Activated naive CD8-positive, alpha-beta T cell (primary cell): ENCODE measurements around the gene NUDT6.
A peak's percentile ranks its signal among the peaks of the same experiment; 100 is the strongest.

Source experiments
- H3K27ac Mint-ChIP-seq: one replicate; pipeline ENCODE4 v1.8.0; 2021; ENCODE audit warnings: mixed read lengths
- H3K27me3 Mint-ChIP-seq: one replicate; pipeline ENCODE4 v1.8.0; 2021; ENCODE audit warnings: mixed read lengths
- H3K36me3 Mint-ChIP-seq: one replicate; pipeline ENCODE4 v1.8.0; 2021; ENCODE audit warnings: mixed read lengths
- H3K4me1 Mint-ChIP-seq: one replicate; pipeline ENCODE4 v1.8.0; 2021; ENCODE audit warnings: low read depth, mixed read lengths
- H3K4me3 Mint-ChIP-seq: one replicate; pipeline ENCODE4 v1.8.0; 2021; ENCODE audit warnings: mild to moderate bottlenecking, mixed read lengths
- H3K9me3 Mint-ChIP-seq: one replicate; pipeline ENCODE4 v1.8.0; 2021; ENCODE audit warnings: low read depth, mixed read lengths

Gene NUDT6

DNA sequence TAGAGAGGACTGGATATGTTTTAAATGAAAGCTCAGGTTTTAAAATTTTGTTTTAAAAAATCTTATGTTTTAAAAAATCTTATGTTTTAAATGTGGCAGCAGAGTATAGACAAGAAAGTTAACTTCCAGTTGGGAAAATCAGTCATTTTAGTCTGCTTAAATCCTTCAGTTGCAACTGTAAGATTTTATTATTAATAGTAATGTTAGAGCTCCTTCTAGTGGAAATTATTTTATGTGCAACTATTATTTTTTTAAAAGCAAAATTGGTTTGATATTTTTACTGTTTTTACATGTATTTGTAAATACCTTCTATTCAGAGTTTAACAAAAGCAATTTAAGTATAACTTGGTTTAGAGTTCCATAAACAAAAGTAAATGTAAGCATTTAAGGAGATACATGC, 8.5 kb upstream of the NUDT6 start:
- Mint-ChIP-seq H3K4me3 (no peak overlapping the region), H3K4me1 (peaks cover 4% of the 10 kb centered on the region), H3K27ac (no peak overlapping the region), H3K9me3 (no peaks in the 10 kb centered on the region), H3K36me3 (peaks cover 10% of the 10 kb centered on the region), H3K27me3 (no peaks in the 10 kb centered on the region)

GRCh38 chr4:122928930-122929329, 6.5 kb upstream of the NUDT6 start:
- no peaks in the 10 kb centered on the region for H3K9me3 Mint-ChIP-seq
- no peak overlapping the region for H3K27ac Mint-ChIP-seq
- no peak overlapping the region for H3K4me3 Mint-ChIP-seq

DNA sequence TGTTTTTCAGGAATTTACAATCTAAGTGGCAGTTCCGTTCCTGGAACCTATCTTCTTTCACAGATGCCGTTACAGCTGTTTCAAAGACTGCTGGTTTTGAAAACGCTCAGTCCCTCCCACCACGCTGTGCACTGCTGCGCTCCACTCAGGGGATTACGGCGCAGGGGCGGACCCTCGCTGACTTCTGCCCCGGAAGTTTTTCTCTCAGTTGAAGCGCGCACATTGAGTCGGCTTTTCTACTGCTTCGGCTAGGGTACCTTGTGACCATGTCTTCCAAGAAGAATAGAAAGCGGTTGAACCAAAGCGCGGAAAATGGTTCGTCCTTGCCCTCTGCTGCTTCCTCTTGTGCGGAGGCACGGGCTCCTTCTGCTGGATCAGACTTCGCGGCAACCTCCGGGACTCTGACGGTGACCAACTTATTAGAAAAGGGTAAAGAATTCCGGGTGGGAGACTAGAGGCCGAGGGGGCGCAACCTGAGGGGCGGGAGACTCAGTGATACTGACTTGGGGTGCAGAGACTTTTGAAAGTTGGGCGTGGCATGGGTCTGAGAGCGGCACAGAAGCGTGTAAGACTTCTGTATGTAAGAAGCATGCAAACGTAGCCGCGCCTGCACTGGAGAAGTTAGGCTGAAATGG, 597 bp upstream of the NUDT6 start:
- H3K9me3 Mint-ChIP-seq, result no peaks in the 10 kb centered on the region
- no peaks in the 10 kb centered on the region for H3K36me3 Mint-ChIP-seq
- H3K4me3 Mint-ChIP-seq, result no peak overlapping the region
- H3K4me1 Mint-ChIP-seq, result peaks cover 8% of the 10 kb centered on the region
- no peaks in the 10 kb centered on the region for H3K27me3 Mint-ChIP-seq
- H3K27ac Mint-ChIP-seq, result peak overlapping the region; percentile 93

More at GRCh38 chr4:122928930-122929329, 6.5 kb upstream of the NUDT6 start:
- peaks cover 3% of the 10 kb centered on the region for H3K36me3 Mint-ChIP-seq
- no peaks in the 10 kb centered on the region for H3K27me3 Mint-ChIP-seq
- H3K4me1 Mint-ChIP-seq, result peaks cover 4% of the 10 kb centered on the region

DNA sequence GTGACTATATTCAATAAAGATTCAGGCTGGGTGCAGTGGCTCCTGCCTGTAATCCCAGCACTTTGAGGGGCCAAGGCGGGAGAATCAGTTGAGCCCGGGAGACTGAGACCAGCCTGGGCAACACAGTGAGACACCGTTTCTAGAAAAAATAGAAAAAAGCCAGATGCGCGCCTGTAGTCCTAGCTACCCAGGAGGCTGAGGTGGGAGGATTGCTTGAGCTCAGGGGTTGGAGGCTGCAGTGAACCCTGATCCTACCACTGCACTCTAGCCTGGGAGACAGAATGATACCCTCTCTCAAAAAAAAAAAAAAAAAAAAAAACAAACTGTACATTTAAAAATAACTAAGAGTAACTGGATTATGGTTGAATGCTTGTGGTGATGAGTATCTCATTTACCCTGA, 1.1 kb downstream of the NUDT6 start:
- Mint-ChIP-seq H3K4me3 (no peak overlapping the region), H3K27me3 (no peaks in the 10 kb centered on the region), H3K27ac (no peak overlapping the region), H3K36me3 (no peaks in the 10 kb centered on the region), H3K9me3 (no peaks in the 10 kb centered on the region), H3K4me1 (peaks cover 4% of the 10 kb centered on the region)

DNA sequence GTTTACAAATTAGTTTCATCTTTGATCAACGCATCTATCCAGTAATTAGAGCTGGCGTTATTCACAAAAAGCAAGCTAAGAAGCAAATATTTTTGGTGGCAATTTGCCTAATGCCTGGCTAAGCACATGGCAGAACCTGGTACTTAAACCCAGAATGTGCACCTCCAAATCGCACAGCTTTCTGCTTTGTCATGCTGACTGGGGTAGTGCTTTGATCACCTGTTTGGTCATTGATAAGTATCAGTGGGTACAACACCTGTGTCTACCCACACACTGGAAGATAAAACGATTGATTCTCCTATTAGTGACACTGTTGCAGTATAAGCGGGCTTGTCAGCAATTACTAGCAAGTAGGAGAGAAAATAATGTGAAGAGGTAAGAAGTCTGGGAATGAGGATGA, 1.9 kb downstream of the NUDT6 start:
- Mint-ChIP-seq H3K9me3 (no peaks in the 10 kb centered on the region), H3K36me3 (peaks cover 2% of the 10 kb centered on the region), H3K27ac (no peak overlapping the region), H3K27me3 (no peaks in the 10 kb centered on the region), H3K4me3 (peak overlapping the region; percentile 27), H3K4me1 (peaks cover 4% of the 10 kb centered on the region)

- H3K9me3 Mint-ChIP-seq, result no peaks in the 10 kb centered on the region
- peaks cover 2% of the 10 kb centered on the region for H3K4me1 Mint-ChIP-seq
- H3K27me3 Mint-ChIP-seq, result no peaks in the 10 kb centered on the region
- H3K4me3 Mint-ChIP-seq, result no peak overlapping the region
- H3K36me3 Mint-ChIP-seq, result peaks cover 4% of the 10 kb centered on the region
- no peak overlapping the region for H3K27ac Mint-ChIP-seq
Measured at GRCh38 chr4:122917731-122918130, 4.7 kb downstream of the NUDT6 start.

DNA sequence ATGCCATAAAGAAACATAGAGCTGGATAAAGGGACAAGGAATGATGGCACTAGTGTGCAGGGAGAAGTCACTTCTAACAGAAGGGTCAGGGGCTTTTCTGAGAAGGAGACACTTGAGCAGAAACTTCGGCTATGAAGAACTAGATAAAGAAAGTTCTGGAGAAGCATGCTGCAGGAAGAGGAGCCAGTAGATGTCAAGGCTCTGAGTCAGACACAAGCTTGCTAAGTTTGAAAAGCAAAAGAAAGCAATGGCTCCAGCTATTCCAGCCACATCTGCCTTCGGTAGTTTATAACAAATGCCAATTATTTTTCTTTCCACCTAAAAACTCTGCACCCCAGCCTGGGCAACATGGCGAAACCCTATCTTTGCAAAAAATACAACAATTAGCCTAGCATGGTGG, 7.5 kb downstream of the NUDT6 start:
- Mint-ChIP-seq H3K36me3 (peaks cover 9% of the 10 kb centered on the region), H3K4me3 (no peak overlapping the region), H3K27me3 (no peaks in the 10 kb centered on the region), H3K4me1 (no peaks in the 10 kb centered on the region), H3K27ac (no peak overlapping the region), H3K9me3 (no peaks in the 10 kb centered on the region)

GRCh38 chr4:122914292-122914904, 8.0 kb downstream of the NUDT6 start:
- H3K27ac Mint-ChIP-seq, result no peak overlapping the region
- no peaks in the 10 kb centered on the region for H3K27me3 Mint-ChIP-seq
- no peak overlapping the region for H3K4me3 Mint-ChIP-seq
- H3K36me3 Mint-ChIP-seq, result peaks cover 9% of the 10 kb centered on the region
- no peaks in the 10 kb centered on the region for H3K4me1 Mint-ChIP-seq
- H3K9me3 Mint-ChIP-seq, result no peaks in the 10 kb centered on the region

DNA sequence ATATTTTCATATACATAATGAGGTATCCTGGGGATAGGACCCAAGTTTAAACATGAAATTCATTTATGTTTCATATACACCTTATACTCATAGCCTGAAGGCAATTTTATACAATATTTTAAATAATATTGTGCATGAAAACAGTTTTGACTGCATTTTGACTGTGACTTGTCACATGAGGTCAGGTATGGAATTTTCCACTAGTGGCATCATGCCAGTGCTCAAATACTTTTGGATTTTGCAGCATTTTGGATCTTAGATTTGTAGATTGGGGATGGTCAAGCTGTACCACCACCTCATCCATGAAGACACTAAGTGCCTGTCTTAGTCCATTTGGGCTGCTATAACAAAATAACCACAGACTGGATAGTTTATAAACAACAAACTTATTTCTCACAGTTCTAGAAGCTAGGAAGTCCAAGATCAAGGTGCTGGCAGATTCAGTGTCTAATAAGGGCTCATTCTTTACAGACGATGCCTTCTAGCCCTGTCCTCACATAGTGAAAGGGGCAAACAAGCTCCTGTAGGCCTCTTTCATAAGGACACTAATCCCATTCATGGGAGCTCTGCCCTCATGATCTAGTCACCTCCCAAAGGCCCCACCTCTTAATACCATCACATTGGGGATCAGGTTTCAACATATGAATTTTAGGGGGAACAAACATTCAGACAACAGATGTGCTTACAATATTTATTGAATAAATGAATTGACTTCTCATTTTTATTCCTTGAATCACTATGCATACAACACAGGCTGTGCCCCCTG, 9.4 kb downstream of the NUDT6 start:
- no peaks in the 10 kb centered on the region for H3K27me3 Mint-ChIP-seq
- H3K9me3 Mint-ChIP-seq, result no peaks in the 10 kb centered on the region
- peaks cover 11% of the 10 kb centered on the region for H3K36me3 Mint-ChIP-seq
- no peak overlapping the region for H3K4me3 Mint-ChIP-seq
- no peaks in the 10 kb centered on the region for H3K4me1 Mint-ChIP-seq
- no peak overlapping the region for H3K27ac Mint-ChIP-seq

GRCh38 chr4:122911588-122911987, 10.8 kb downstream of the NUDT6 start:
- H3K27ac Mint-ChIP-seq, result no peak overlapping the region
- no peak overlapping the region for H3K4me3 Mint-ChIP-seq
- H3K9me3 Mint-ChIP-seq, result no peaks in the 10 kb centered on the region
- no peaks in the 10 kb centered on the region for H3K27me3 Mint-ChIP-seq
- H3K4me1 Mint-ChIP-seq, result no peaks in the 10 kb centered on the region
- H3K36me3 Mint-ChIP-seq, result peaks cover 11% of the 10 kb centered on the region

DNA sequence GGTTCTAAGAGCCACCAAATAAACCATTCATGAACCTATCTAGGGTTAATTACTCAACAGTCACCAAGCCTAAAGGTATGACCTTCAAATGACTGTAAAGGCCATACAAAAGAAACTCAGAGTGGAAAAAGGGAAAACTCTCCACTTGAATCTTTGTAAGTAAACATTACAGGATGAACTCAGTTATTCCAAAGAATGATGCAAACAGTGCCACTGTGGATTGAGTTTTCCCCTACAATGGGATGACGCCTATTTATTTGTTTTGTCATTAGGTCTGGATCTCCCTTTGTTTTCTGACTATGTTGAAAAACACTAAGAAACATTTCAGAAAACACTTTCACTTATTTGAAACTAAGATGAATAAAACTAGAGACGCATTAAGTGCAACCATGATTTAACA, 12.7 kb downstream of the NUDT6 start:
- Mint-ChIP-seq H3K36me3 (peaks cover 10% of the 10 kb centered on the region), H3K4me1 (no peaks in the 10 kb centered on the region), H3K4me3 (no peak overlapping the region), H3K9me3 (no peaks in the 10 kb centered on the region), H3K27me3 (no peaks in the 10 kb centered on the region), H3K27ac (no peak overlapping the region)

DNA sequence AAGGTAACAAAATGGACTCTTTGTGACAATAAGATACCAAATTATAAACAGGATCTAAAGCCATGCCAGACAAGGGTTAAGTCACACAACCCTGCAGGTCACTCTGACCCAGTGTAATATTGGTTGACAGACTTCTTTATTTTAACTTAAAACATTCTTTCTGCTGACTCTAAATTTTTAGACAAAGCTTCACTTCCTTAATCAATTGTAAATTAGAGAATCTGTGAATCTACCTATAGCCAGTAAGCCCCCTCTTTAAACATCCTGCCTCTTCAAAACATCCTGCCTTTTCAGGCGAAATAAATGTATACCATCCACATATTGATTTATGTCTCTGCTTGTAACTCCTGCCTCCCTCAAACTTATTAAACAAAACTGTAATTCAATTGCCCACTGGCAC, 14.2 kb downstream of the NUDT6 start:
- H3K27ac Mint-ChIP-seq, result no peak overlapping the region
- H3K27me3 Mint-ChIP-seq, result no peaks in the 10 kb centered on the region
- no peaks in the 10 kb centered on the region for H3K4me1 Mint-ChIP-seq
- no peaks in the 10 kb centered on the region for H3K9me3 Mint-ChIP-seq
- H3K4me3 Mint-ChIP-seq, result no peak overlapping the region
- H3K36me3 Mint-ChIP-seq, result peaks cover 10% of the 10 kb centered on the region

GRCh38 chr4:122906859-122907305, 15.5 kb downstream of the NUDT6 start:
- Mint-ChIP-seq H3K4me1 (no peaks in the 10 kb centered on the region), H3K27ac (no peak overlapping the region), H3K27me3 (no peaks in the 10 kb centered on the region), H3K36me3 (peaks cover 10% of the 10 kb centered on the region), H3K4me3 (no peak overlapping the region), H3K9me3 (no peaks in the 10 kb centered on the region)

DNA sequence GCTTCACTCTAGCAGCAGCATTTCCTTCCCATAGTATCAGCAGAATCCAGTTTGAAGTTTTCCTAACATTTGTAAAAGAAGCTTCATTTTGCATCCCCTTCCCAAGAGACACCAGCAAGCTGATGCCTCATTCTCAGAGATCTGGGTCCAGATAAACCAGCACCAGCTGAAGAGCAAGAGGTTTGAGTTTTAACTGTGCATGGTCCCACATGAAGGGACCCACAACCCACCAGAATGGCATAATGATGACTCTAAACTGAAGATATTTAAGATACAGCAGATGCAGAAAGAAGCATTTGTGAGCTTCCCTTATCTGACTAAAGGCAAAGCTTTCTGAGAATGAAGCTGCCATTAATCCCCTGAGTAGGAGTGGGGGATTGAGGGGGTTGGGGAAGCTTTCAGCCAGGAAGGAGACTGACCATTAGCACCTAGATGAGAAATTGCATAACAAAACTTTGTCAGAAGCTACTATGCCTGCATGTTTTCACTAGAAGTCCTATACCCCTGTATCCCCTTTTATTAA, 18.6 kb downstream of the NUDT6 start:
- no peaks in the 10 kb centered on the region for H3K4me1 Mint-ChIP-seq
- H3K9me3 Mint-ChIP-seq, result no peaks in the 10 kb centered on the region

GRCh38 chr4:122901247-122902010, 21.0 kb downstream of the NUDT6 start:
- H3K9me3 Mint-ChIP-seq, result no peaks in the 10 kb centered on the region
- no peak overlapping the region for H3K27ac Mint-ChIP-seq
- no peaks in the 10 kb centered on the region for H3K4me1 Mint-ChIP-seq
- peaks cover 3% of the 10 kb centered on the region for H3K36me3 Mint-ChIP-seq
- H3K27me3 Mint-ChIP-seq, result no peaks in the 10 kb centered on the region
- H3K4me3 Mint-ChIP-seq, result no peak overlapping the region

More for the DNA sequence above, 18.6 kb downstream of the NUDT6 start:
- no peak overlapping the region for H3K27ac Mint-ChIP-seq
- peaks cover 5% of the 10 kb centered on the region for H3K36me3 Mint-ChIP-seq
- H3K27me3 Mint-ChIP-seq, result no peaks in the 10 kb centered on the region
- H3K4me3 Mint-ChIP-seq, result no peak overlapping the region
